ENCODE measurements around the gene TSHB.

The TSHB gene

DNA sequence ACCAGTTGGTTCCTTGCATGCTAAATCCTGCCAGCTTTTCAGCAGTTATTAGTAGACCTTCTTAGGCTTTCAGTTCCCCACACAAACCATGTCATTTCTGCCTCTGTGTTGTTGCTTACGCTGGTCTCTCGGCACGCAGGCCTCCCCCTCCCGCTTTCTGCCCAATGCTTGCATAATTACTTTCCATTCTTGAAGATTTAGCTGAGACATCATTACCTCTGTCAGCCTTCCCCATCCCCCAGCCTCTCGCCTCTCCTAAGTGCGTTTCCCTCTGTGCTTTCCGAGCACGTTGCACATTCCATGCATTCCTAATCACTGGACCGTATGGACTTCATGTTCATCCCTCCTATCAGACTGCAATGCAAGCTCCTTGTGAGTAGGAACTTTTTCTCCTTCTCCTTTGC lies 26.8 kb downstream of the TSHB start:
- Histone ChIP-seq H3K14ac (ENCODE audit: low read length) (no peak overlapping the region), H3K79me1 (ENCODE audit: low read depth, low read length) (peaks cover 2% of the 10 kb centered on the region), H2BK15ac (ENCODE audit: low read length) (no peak overlapping the region), H3K4me1 (ENCODE audit: control insufficient read depth in 2 of 2, insufficient read depth in 1 of 2, low read depth in 1 of 2, low read length in 2 of 2) (peaks cover 13 to 20% of the 10 kb centered on the region in 2 donors), H2BK12ac (ENCODE audit: low read length) (peak overlapping the region; percentile 24), H2AFZ (ENCODE audit: low read length) (peak overlapping the region; percentile 71), H2AK5ac (ENCODE audit: low read depth, low read length) (no peak overlapping the region), H3K27ac (replicated peaks; ENCODE audit: low read length) (peak overlapping the region; percentile 88), H2BK5ac (ENCODE audit: low read length) (no peak overlapping the region), H3K4me2 (ENCODE audit: insufficient read depth, low read length, poor library complexity, severe bottlenecking) (peak overlapping the region; percentile 40), H4K8ac (ENCODE audit: low read depth, low read length) (no peak overlapping the region), H3K9me3 (replicated peaks in 1 of 2; ENCODE audit: control insufficient read depth in 2 of 2, insufficient read depth in 1 of 2, low read depth in 1 of 2, low read length in 2 of 2) (no peaks in the 10 kb centered on the region), H3K18ac (ENCODE audit: low read length) (peak overlapping the region; percentile 83), H3K36me3 (replicated peaks in 1 of 2; ENCODE audit: control insufficient read depth in 2 of 2, insufficient read depth in 2 of 2, low read length in 2 of 2) (peaks cover 0 to 2% of the 10 kb centered on the region in 2 donors), H4K91ac (ENCODE audit: low read depth, low read length, poor library complexity) (no peak overlapping the region), H2BK120ac (ENCODE audit: low read depth, low read length) (no peak overlapping the region), H3K27me3 (ENCODE audit: control insufficient read depth in 3 of 3, insufficient read depth in 3 of 3, low read depth in 1 of 3, low read length in 3 of 3) (no peaks in the 10 kb centered on the region), H3K9ac (ENCODE audit: low read depth, low read length, poor library complexity) (no peak overlapping the region), H3K4ac (ENCODE audit: low read length) (no peak overlapping the region), H3K4me3 (ENCODE audit: low read length in 2 of 2) (peak overlapping the region in 1 of 2 donors; percentile 18), H3K23ac (ENCODE audit: low read depth, low read length, poor library complexity) (no peak overlapping the region)
- DNase-seq (ENCODE audit: low spot score): peak; percentile 81
- no CpG with 5 or more reads among the region's 9 CpGs for WGBS, 2 donors (ENCODE audit: extremely low coverage in 2 of 2, insufficient read length in 2 of 2, insufficient replicate concordance in 1 of 2)

GRCh38 chr1:115057661-115058254 lies 28.1 kb downstream of the TSHB start:
- Histone ChIP-seq H3K18ac (ENCODE audit: low read length) (no peak overlapping the region), H2BK120ac (ENCODE audit: low read depth, low read length) (no peak overlapping the region), H4K91ac (ENCODE audit: low read depth, low read length, poor library complexity) (no peak overlapping the region), H4K8ac (ENCODE audit: low read depth, low read length) (no peak overlapping the region), H2AFZ (ENCODE audit: low read length) (no peak overlapping the region), H3K9me3 (replicated peaks in 1 of 2; ENCODE audit: control insufficient read depth in 2 of 2, insufficient read depth in 1 of 2, low read depth in 1 of 2, low read length in 2 of 2) (no peaks in the 10 kb centered on the region), H2BK12ac (ENCODE audit: low read length) (no peak overlapping the region), H3K79me1 (ENCODE audit: low read depth, low read length) (no peaks in the 10 kb centered on the region), H3K4me2 (ENCODE audit: insufficient read depth, low read length, poor library complexity, severe bottlenecking) (no peak overlapping the region), H3K36me3 (replicated peaks in 1 of 2; ENCODE audit: control insufficient read depth in 2 of 2, insufficient read depth in 2 of 2, low read length in 2 of 2) (peaks cover 0 to 2% of the 10 kb centered on the region in 2 donors), H3K27ac (replicated peaks; ENCODE audit: low read length) (peak overlapping the region; percentile 43), H3K14ac (ENCODE audit: low read length) (no peak overlapping the region), H3K27me3 (ENCODE audit: control insufficient read depth in 3 of 3, insufficient read depth in 3 of 3, low read depth in 1 of 3, low read length in 3 of 3) (no peaks in the 10 kb centered on the region), H3K23ac (ENCODE audit: low read depth, low read length, poor library complexity) (no peak overlapping the region), H3K4me1 (ENCODE audit: control insufficient read depth in 2 of 2, insufficient read depth in 1 of 2, low read depth in 1 of 2, low read length in 2 of 2) (peaks cover 13 to 20% of the 10 kb centered on the region in 2 donors), H2BK5ac (ENCODE audit: low read length) (no peak overlapping the region), H2AK5ac (ENCODE audit: low read depth, low read length) (no peak overlapping the region), H3K4ac (ENCODE audit: low read length) (no peak overlapping the region), H2BK15ac (ENCODE audit: low read length) (no peak overlapping the region), H3K4me3 (ENCODE audit: low read length in 2 of 2) (no peak overlapping the region), H3K9ac (ENCODE audit: low read depth, low read length, poor library complexity) (no peak overlapping the region)
- DNase-seq (ENCODE audit: low spot score): no peak
- WGBS, 2 donors (ENCODE audit: extremely low coverage in 2 of 2, insufficient read length in 2 of 2, insufficient replicate concordance in 1 of 2): no CpG with 5 or more reads among the region's 6 CpGs

DNA sequence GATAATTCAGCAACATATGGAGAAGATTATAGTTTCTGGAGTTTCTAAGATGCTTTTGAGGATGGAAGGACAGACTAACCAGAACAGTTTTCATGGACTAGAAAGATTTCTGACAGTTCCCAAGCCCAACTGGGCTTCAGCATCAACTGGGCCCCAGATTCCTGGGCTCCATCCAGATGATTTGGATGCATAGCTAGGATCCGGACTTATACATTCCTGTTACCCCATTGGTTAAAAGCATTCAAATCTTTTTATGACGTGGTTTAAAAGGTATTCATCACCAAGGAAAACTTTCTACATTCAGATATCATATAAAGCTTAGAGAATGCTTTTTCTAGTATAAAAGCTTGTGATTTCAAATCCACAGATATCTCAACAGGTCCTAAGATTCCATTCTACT lies 29.7 kb downstream of the TSHB start:
- no CpG with 5 or more reads among the region's 2 CpGs for WGBS, 2 donors (ENCODE audit: extremely low coverage in 2 of 2, insufficient read length in 2 of 2, insufficient replicate concordance in 1 of 2)
- Histone ChIP-seq H3K9ac (ENCODE audit: low read depth, low read length, poor library complexity) (no peak overlapping the region), H3K4me3 (ENCODE audit: low read length in 2 of 2) (no peak overlapping the region), H3K4me1 (ENCODE audit: control insufficient read depth in 2 of 2, insufficient read depth in 1 of 2, low read depth in 1 of 2, low read length in 2 of 2) (peaks cover 13 to 20% of the 10 kb centered on the region in 2 donors), H4K8ac (ENCODE audit: low read depth, low read length) (no peak overlapping the region), H2BK5ac (ENCODE audit: low read length) (no peak overlapping the region), H2BK12ac (ENCODE audit: low read length) (no peak overlapping the region), H3K4ac (ENCODE audit: low read length) (no peak overlapping the region), H2AK5ac (ENCODE audit: low read depth, low read length) (no peak overlapping the region), H4K91ac (ENCODE audit: low read depth, low read length, poor library complexity) (no peak overlapping the region), H2AFZ (ENCODE audit: low read length) (no peak overlapping the region), H3K14ac (ENCODE audit: low read length) (no peak overlapping the region), H2BK120ac (ENCODE audit: low read depth, low read length) (no peak overlapping the region), H3K23ac (ENCODE audit: low read depth, low read length, poor library complexity) (no peak overlapping the region), H2BK15ac (ENCODE audit: low read length) (no peak overlapping the region), H3K36me3 (replicated peaks in 1 of 2; ENCODE audit: control insufficient read depth in 2 of 2, insufficient read depth in 2 of 2, low read length in 2 of 2) (peaks cover 0 to 2% of the 10 kb centered on the region in 2 donors), H3K27me3 (ENCODE audit: control insufficient read depth in 3 of 3, insufficient read depth in 3 of 3, low read depth in 1 of 3, low read length in 3 of 3) (no peaks in the 10 kb centered on the region), H3K9me3 (replicated peaks in 1 of 2; ENCODE audit: control insufficient read depth in 2 of 2, insufficient read depth in 1 of 2, low read depth in 1 of 2, low read length in 2 of 2) (no peaks in the 10 kb centered on the region), H3K4me2 (ENCODE audit: insufficient read depth, low read length, poor library complexity, severe bottlenecking) (no peak overlapping the region), H3K18ac (ENCODE audit: low read length) (no peak overlapping the region), H3K27ac (replicated peaks; ENCODE audit: low read length) (no peak overlapping the region), H3K79me1 (ENCODE audit: low read depth, low read length) (no peaks in the 10 kb centered on the region)
- DNase-seq (ENCODE audit: low spot score): no peak

DNA sequence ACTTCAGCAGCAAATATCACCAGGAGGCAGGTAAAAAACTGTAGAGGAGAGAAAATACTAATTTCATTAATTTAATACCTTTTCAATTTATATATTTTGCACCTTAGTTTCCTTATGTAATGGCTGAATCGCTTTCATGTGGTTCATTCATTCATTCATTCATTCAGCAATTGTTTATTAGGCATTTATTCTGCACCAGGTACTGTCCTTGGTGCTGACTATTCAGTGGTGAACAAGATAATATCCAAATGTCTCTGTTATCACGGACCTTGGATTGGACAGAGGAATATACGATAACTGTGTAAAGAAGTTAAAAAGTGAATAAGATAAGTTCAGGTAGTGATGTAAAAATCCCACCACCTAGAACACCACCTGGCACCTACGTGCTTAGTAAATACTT lies 30.9 kb downstream of the TSHB start:
- no peak overlapping the region for H3K4me3 ChIP-seq (ENCODE audit: low read length in 2 of 2)
- H2AFZ ChIP-seq (ENCODE audit: low read length): no peak overlapping the region
- no peak overlapping the region for H3K23ac ChIP-seq (ENCODE audit: low read depth, low read length, poor library complexity)
- no peaks in the 10 kb centered on the region for H3K79me1 ChIP-seq (ENCODE audit: low read depth, low read length)
- no peak overlapping the region for H3K14ac ChIP-seq (ENCODE audit: low read length)
- no peak overlapping the region for H4K91ac ChIP-seq (ENCODE audit: low read depth, low read length, poor library complexity)
- peaks cover 0 to 2% of the 10 kb centered on the region in 2 donors for H3K36me3 ChIP-seq (replicated peaks in 1 of 2; ENCODE audit: control insufficient read depth in 2 of 2, insufficient read depth in 2 of 2, low read length in 2 of 2)
- no peak overlapping the region for H2AK5ac ChIP-seq (ENCODE audit: low read depth, low read length)
- H3K18ac ChIP-seq (ENCODE audit: low read length): no peak overlapping the region
- no peaks in the 10 kb centered on the region for H3K27me3 ChIP-seq (ENCODE audit: control insufficient read depth in 3 of 3, insufficient read depth in 3 of 3, low read depth in 1 of 3, low read length in 3 of 3)
- no peak overlapping the region for H3K4ac ChIP-seq (ENCODE audit: low read length)
- no peaks in the 10 kb centered on the region for H3K9me3 ChIP-seq (replicated peaks in 1 of 2; ENCODE audit: control insufficient read depth in 2 of 2, insufficient read depth in 1 of 2, low read depth in 1 of 2, low read length in 2 of 2)
- H2BK15ac ChIP-seq (ENCODE audit: low read length): no peak overlapping the region
- peaks cover 11 to 20% of the 10 kb centered on the region in 2 donors for H3K4me1 ChIP-seq (ENCODE audit: control insufficient read depth in 2 of 2, insufficient read depth in 1 of 2, low read depth in 1 of 2, low read length in 2 of 2)
- no peak overlapping the region for H2BK5ac ChIP-seq (ENCODE audit: low read length)
- H4K8ac ChIP-seq (ENCODE audit: low read depth, low read length): no peak overlapping the region
- WGBS, 2 donors (ENCODE audit: extremely low coverage in 2 of 2, insufficient read length in 2 of 2, insufficient replicate concordance in 1 of 2): no CpG with 5 or more reads among the region's 4 CpGs
- DNase-seq (ENCODE audit: low spot score): no peak
- H2BK120ac ChIP-seq (ENCODE audit: low read depth, low read length): no peak overlapping the region
- H3K4me2 ChIP-seq (ENCODE audit: insufficient read depth, low read length, poor library complexity, severe bottlenecking): no peak overlapping the region
- no peak overlapping the region for H3K27ac ChIP-seq (replicated peaks; ENCODE audit: low read length)
- H2BK12ac ChIP-seq (ENCODE audit: low read length): no peak overlapping the region
- H3K9ac ChIP-seq (ENCODE audit: low read depth, low read length, poor library complexity): no peak overlapping the region

All from neuronal stem cell (in vitro differentiated cells).